Epithelial cell of prostate (primary cell): ENCODE measurements around the gene GAB1.

Source experiments
- DNase-seq: peaks from one replicate; pipeline ENCODE4 v3.0.0-alpha.2; 2011; ENCODE audit warnings: low read depth, low spot score
- H3K27ac ChIP-seq: fragments of 450-650 bp; 2 replicates; pipeline ENCODE4 v1.5.1; 2017; ENCODE audit warnings: mild to moderate bottlenecking

The GAB1 gene

GRCh38 chr4:143405075-143405730 is 68.5 kb downstream of the GAB1 start:
- no peak for DNase-seq

GRCh38 chr4:143406523-143406922 is 69.8 kb downstream of the GAB1 start:
- DNase-seq = no peak

More at GRCh38 chr4:143405075-143405730, 68.5 kb downstream of the GAB1 start:
- H3K27ac ChIP-seq = no peak overlapping the region

GRCh38 chr4:143407474-143407873 is 70.8 kb downstream of the GAB1 start:
- no peak overlapping the region for H3K27ac ChIP-seq
- no peak for DNase-seq

More at GRCh38 chr4:143406523-143406922, 69.8 kb downstream of the GAB1 start:
- H3K27ac ChIP-seq = no peak overlapping the region

- DNase-seq = no peak
- H3K27ac ChIP-seq = no peak overlapping the region
These were observed 71.2 kb downstream of the GAB1 start for GRCh38 chr4:143407888-143408287.

GRCh38 chr4:143410015-143410414 is 73.3 kb downstream of the GAB1 start:
- DNase-seq = no peak
- H3K27ac ChIP-seq = no peak overlapping the region

- DNase-seq = no peak
- no peak overlapping the region for H3K27ac ChIP-seq
These were observed 75.1 kb downstream of the GAB1 start for GRCh38 chr4:143411527-143412419.

- H3K27ac ChIP-seq = no peak overlapping the region
- no peak for DNase-seq
These were observed 75.7 kb downstream of the GAB1 start for GRCh38 chr4:143412420-143412758.

- DNase-seq = no peak
- no peak overlapping the region for H3K27ac ChIP-seq
These were observed 81.2 kb downstream of the GAB1 start for GRCh38 chr4:143417679-143418403.

GRCh38 chr4:143420227-143420626 is 83.6 kb downstream of the GAB1 start:
- no peak for DNase-seq
- H3K27ac ChIP-seq = no peak overlapping the region

- H3K27ac ChIP-seq = no peak overlapping the region
- no peak for DNase-seq
These were observed 84.9 kb downstream of the GAB1 start for GRCh38 chr4:143421609-143422008.

GRCh38 chr4:143424276-143424675 is 87.6 kb downstream of the GAB1 start:
- no peak overlapping the region for H3K27ac ChIP-seq
- DNase-seq = no peak

GRCh38 chr4:143431526-143432257 is 95.0 kb downstream of the GAB1 start:
- DNase-seq = no peak
- H3K27ac ChIP-seq = no peak overlapping the region

GRCh38 chr4:143432258-143432591 is 95.5 kb downstream of the GAB1 start:
- no peak for DNase-seq
- no peak overlapping the region for H3K27ac ChIP-seq

- no peak for DNase-seq
- no peak overlapping the region for H3K27ac ChIP-seq
These were observed 96.6 kb downstream of the GAB1 start for GRCh38 chr4:143433231-143433630.

- DNase-seq = no peak
- H3K27ac ChIP-seq = no peak overlapping the region
These were observed 99.3 kb downstream of the GAB1 start for GRCh38 chr4:143435955-143436354.

GRCh38 chr4:143437476-143437875 is 100.8 kb downstream of the GAB1 start:
- H3K27ac ChIP-seq = no peak overlapping the region
- no peak for DNase-seq

- DNase-seq = no peak
- H3K27ac ChIP-seq = no peak overlapping the region
These were observed 101.3 kb downstream of the GAB1 start for GRCh38 chr4:143437937-143438336.

- DNase-seq = no peak
- no peak overlapping the region for H3K27ac ChIP-seq
These were observed 102.0 kb downstream of the GAB1 start for GRCh38 chr4:143438710-143439109.

- H3K27ac ChIP-seq = no peak overlapping the region
- no peak for DNase-seq
These were observed 104.4 kb downstream of the GAB1 start for GRCh38 chr4:143441109-143441508.

- no peak for DNase-seq
- no peak overlapping the region for H3K27ac ChIP-seq
These were observed 105.0 kb downstream of the GAB1 start for GRCh38 chr4:143441678-143442077.
